ENCODE data around the gene SIAH2.

The SIAH2 gene

GRCh38 chr3:150725548-150725947 lies 37.4 kb downstream of the SIAH2 start:
- H3K27ac Mint-ChIP-seq = no peak overlapping the region

GRCh38 chr3:150723946-150724345 lies 39.0 kb downstream of the SIAH2 start:
- no peak for TF ChIP-seq CTCF (IDR thresholded peaks at IDR 0.05)
- Mint-ChIP-seq H3K27ac (no peak overlapping the region), H3K27me3 (ENCODE audit: low read depth, poor library complexity) (peaks cover 8% of the 10 kb centered on the region), H3K4me3 (no peak overlapping the region), H3K4me1 (peaks cover 8% of the 10 kb centered on the region), H3K9me3 (no peaks in the 10 kb centered on the region), H3K36me3 (ENCODE audit: low read depth) (no peaks in the 10 kb centered on the region)
- DNase-seq = no peak

More at GRCh38 chr3:150725548-150725947, 37.4 kb downstream of the SIAH2 start:
- Mint-ChIP-seq H3K9me3 (no peaks in the 10 kb centered on the region), H3K4me3 (no peak overlapping the region), H3K36me3 (ENCODE audit: low read depth) (no peaks in the 10 kb centered on the region), H3K27me3 (ENCODE audit: low read depth, poor library complexity) (peaks cover 8% of the 10 kb centered on the region), H3K4me1 (peaks cover 8% of the 10 kb centered on the region)
- no peak for TF ChIP-seq CTCF (IDR thresholded peaks at IDR 0.05)
- DNase-seq = no peak

- no peaks in the 10 kb centered on the region for H3K36me3 Mint-ChIP-seq (ENCODE audit: low read depth)
- peaks cover 8% of the 10 kb centered on the region for H3K4me1 Mint-ChIP-seq
- H3K27ac Mint-ChIP-seq = no peak overlapping the region
- H3K9me3 Mint-ChIP-seq = peaks cover 5% of the 10 kb centered on the region
- H3K27me3 Mint-ChIP-seq (ENCODE audit: low read depth, poor library complexity) = peaks cover 8% of the 10 kb centered on the region
- no peak for DNase-seq
- H3K4me3 Mint-ChIP-seq = no peak overlapping the region
- no peak for TF ChIP-seq CTCF (IDR thresholded peaks at IDR 0.05)
Observed at GRCh38 chr3:150722267-150722666, 40.7 kb downstream of the SIAH2 start.

GRCh38 chr3:150721285-150722130 lies 41.5 kb downstream of the SIAH2 start:
- Mint-ChIP-seq H3K4me3 (no peak overlapping the region), H3K27me3 (ENCODE audit: low read depth, poor library complexity) (peaks cover 8% of the 10 kb centered on the region), H3K4me1 (peaks cover 8% of the 10 kb centered on the region), H3K27ac (no peak overlapping the region), H3K36me3 (ENCODE audit: low read depth) (no peaks in the 10 kb centered on the region), H3K9me3 (peaks cover 12% of the 10 kb centered on the region)
- peak; percentile 17 for DNase-seq
- peak; percentile 85 for TF ChIP-seq CTCF (IDR thresholded peaks at IDR 0.05)

GRCh38 chr3:150720444-150720843 lies 42.5 kb downstream of the SIAH2 start:
- no peaks in the 10 kb centered on the region for H3K36me3 Mint-ChIP-seq (ENCODE audit: low read depth)
- H3K9me3 Mint-ChIP-seq = peaks cover 22% of the 10 kb centered on the region
- DNase-seq = no peak
- H3K4me3 Mint-ChIP-seq = no peak overlapping the region
- no peak overlapping the region for H3K27ac Mint-ChIP-seq
- no peak for TF ChIP-seq CTCF (IDR thresholded peaks at IDR 0.05)
- peaks cover 8% of the 10 kb centered on the region for H3K27me3 Mint-ChIP-seq (ENCODE audit: low read depth, poor library complexity)
- H3K4me1 Mint-ChIP-seq = peaks cover 8% of the 10 kb centered on the region

- no peaks in the 10 kb centered on the region for H3K4me1 Mint-ChIP-seq
- peaks cover 76% of the 10 kb centered on the region for H3K9me3 Mint-ChIP-seq
- H3K4me3 Mint-ChIP-seq = no peak overlapping the region
- TF ChIP-seq CTCF (IDR thresholded peaks at IDR 0.05) = no peak
- H3K27ac Mint-ChIP-seq = no peak overlapping the region
- no peak for DNase-seq
- peaks cover under 1% of the 10 kb centered on the region for H3K27me3 Mint-ChIP-seq (ENCODE audit: low read depth, poor library complexity)
- peaks cover 78% of the 10 kb centered on the region for H3K36me3 Mint-ChIP-seq (ENCODE audit: low read depth)
Observed at GRCh38 chr3:150710097-150710496, 52.9 kb downstream of the SIAH2 start.

Data from nephron progenitor cell (in vitro differentiated cells).